Activated T-helper 1 cell treated with anti-CD3 and anti-CD28 coated beads, Interleukin-12 subunit alpha, Interleukin-12 subunit beta, Interleukin-2, Interleukin-4 antibody, amounts not matched to agents 30 ng/mL and 10 ng/mL and 1 ng/mL, durations not matched to agents 14 hours and 24 hours and 36 hours (primary cell): ENCODE measurements around the gene TWIST1. TPM values are rescaled to one million over a fixed set of nuclear protein-coding genes. Genes with fewer than 3 reads are reported as not detected.
A peak's percentile ranks its signal among the peaks of the same experiment; 100 is the strongest.

Experiments used
- DNase-seq: peaks from one replicate; pipeline ENCODE4 v3.0.0; 2021; ENCODE audit warnings: low spot score
- H3K27ac Mint-ChIP-seq: one replicate; pipeline ENCODE4 v1.8.0; 2021; ENCODE audit warnings: mild to moderate bottlenecking, mixed read lengths
- H3K27me3 Mint-ChIP-seq: one replicate; pipeline ENCODE4 v1.8.0; 2022; ENCODE audit warnings: mild to moderate bottlenecking, moderate library complexity, mixed read lengths; ENCODE audit not compliant: insufficient read depth
- H3K36me3 Mint-ChIP-seq: one replicate; pipeline ENCODE4 v1.8.0; 2021; ENCODE audit warnings: low read depth, mixed read lengths
- H3K4me1 Mint-ChIP-seq: one replicate; pipeline ENCODE4 v1.8.0; 2021; ENCODE audit warnings: low read depth, mixed read lengths
- H3K4me3 Mint-ChIP-seq: one replicate; pipeline ENCODE4 v1.8.0; 2021; ENCODE audit warnings: mild to moderate bottlenecking, moderate library complexity, mixed read lengths
- H3K9me3 Mint-ChIP-seq: one replicate; pipeline ENCODE4 v1.8.0; 2021; ENCODE audit warnings: mixed read lengths
- intact Hi-C: fragments of 100-400 bp; cut with micrococcal nuclease; formaldehyde crosslinking; loops from one replicate; pipeline ENCODE4 v1.15.1; 2024
- total RNA-seq: library from RNA; stranded (reverse); gene quantifications from 2 replicates; pipeline ENCODE4 v1.2.3, GENCODE V29; 2022

Gene TWIST1
- total RNA-seq, 1 donor from 2014 or later, result 8.1 TPM

DNA sequence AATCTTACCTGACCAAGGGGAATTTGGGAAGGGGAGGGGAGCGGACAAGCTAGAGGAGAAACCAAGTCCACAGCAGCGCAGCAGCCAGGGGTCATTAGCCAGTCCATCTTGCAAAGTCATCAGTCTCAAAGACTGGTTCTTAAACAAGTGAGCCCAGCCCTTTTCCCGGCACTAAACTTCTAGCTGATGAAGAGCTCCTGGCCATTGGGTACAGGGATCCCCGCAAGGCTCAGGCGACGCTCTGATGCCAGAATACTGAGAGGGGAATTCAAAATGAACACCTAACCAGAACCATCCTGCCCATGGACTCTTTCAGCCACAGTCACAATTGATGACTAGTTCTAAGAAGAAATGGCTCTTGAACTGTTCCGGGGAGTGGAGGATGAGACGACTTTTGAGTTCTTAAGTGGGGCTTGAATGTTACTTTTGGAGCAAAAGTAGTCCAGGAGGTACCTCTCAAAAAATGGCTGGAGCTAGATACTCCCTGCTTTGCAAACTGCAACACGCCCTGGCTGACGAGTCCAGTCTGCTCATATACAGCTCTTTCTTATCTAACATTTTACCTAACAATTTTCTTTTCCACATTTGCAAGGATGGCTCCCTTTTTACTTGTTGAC lies 2.5 kb upstream of the TWIST1 start:
- intact Hi-C loops, result loop anchor here (2.0 to 10.0 kb wide), 4 partner anchors 13 to 547 kb away; no protein-coding TSS in a partner anchor
- DNase-seq, result no peak
- no peak overlapping the region for H3K27ac Mint-ChIP-seq
- no peaks in the 10 kb centered on the region for H3K4me1 Mint-ChIP-seq
- H3K4me3 Mint-ChIP-seq, result no peak overlapping the region
- H3K36me3 Mint-ChIP-seq, result no peaks in the 10 kb centered on the region
- H3K27me3 Mint-ChIP-seq, result peaks cover 49% of the 10 kb centered on the region
- H3K9me3 Mint-ChIP-seq, result no peaks in the 10 kb centered on the region

DNA sequence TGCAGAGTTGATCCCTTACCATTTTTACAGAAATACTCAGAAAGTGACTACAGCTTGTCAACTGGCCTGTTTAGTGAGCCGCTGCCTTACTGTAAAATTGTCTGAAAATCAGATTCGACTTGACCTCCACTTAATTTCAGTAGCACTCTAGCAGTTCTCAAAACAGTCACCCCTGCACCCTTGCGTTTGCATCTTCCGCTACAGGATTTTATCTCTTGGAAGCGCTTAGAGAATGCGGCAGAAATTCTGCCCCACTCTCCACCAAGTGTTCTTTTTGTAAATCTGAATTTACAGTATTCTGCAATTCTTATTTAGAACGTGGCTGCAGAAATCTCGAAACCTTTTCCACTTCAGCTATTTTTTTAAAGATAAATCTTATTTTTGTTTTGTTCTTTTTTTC lies 1.9 kb upstream of the TWIST1 start:
- H3K27me3 Mint-ChIP-seq, result peaks cover 53% of the 10 kb centered on the region
- DNase-seq, result no peak
- intact Hi-C loops, result loop anchor here (5.0 to 10.0 kb wide), 2 partner anchors 262 to 375 kb away; no protein-coding TSS in a partner anchor
- H3K4me3 Mint-ChIP-seq, result no peak overlapping the region
- no peak overlapping the region for H3K27ac Mint-ChIP-seq
- H3K9me3 Mint-ChIP-seq, result no peaks in the 10 kb centered on the region
- H3K36me3 Mint-ChIP-seq, result no peaks in the 10 kb centered on the region
- H3K4me1 Mint-ChIP-seq, result no peaks in the 10 kb centered on the region

DNA sequence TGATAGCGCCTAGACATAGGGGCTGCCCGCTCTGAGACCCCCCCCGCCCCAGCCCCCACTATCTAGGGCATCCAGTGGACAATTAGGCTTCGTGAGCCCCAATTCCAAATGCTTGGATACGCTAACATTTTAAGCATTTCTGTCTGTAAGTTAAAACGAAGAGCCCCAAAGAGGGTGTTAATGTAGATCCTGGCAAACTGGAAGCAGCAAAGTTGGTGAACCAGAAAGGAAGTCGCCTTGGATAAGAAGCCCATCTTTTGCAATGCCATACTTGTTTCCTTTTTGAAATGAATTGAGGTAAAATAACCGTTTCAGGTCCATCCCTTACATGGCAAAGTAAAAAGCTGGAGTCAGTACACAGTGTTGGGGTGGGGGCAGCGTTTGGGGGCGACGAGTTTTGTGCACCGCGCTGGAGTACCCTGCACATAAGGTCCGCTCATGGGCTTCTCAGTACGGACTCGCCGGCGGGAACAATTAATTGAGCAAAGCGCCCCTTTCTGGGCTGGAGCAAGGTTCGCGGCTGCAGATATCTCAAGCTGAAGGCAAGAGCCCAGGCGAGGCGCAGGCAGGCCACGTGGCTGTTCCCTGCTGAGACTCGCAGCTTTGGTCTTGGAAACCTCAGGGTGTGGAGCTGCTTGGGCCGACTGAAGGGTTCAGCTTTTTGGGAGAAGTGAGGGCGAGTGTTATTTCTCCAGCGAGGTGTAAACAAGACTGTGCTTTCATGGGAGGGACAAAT lies 1.4 kb upstream of the TWIST1 start:
- no peak overlapping the region for H3K4me3 Mint-ChIP-seq
- H3K9me3 Mint-ChIP-seq, result no peaks in the 10 kb centered on the region
- intact Hi-C loops, result loop anchor here (5.0 to 10.0 kb wide), 2 partner anchors 262 to 374 kb away; no protein-coding TSS in a partner anchor
- no peaks in the 10 kb centered on the region for H3K4me1 Mint-ChIP-seq
- peaks cover 57% of the 10 kb centered on the region for H3K27me3 Mint-ChIP-seq
- no peaks in the 10 kb centered on the region for H3K36me3 Mint-ChIP-seq
- H3K27ac Mint-ChIP-seq, result no peak overlapping the region
- no peak for DNase-seq

DNA sequence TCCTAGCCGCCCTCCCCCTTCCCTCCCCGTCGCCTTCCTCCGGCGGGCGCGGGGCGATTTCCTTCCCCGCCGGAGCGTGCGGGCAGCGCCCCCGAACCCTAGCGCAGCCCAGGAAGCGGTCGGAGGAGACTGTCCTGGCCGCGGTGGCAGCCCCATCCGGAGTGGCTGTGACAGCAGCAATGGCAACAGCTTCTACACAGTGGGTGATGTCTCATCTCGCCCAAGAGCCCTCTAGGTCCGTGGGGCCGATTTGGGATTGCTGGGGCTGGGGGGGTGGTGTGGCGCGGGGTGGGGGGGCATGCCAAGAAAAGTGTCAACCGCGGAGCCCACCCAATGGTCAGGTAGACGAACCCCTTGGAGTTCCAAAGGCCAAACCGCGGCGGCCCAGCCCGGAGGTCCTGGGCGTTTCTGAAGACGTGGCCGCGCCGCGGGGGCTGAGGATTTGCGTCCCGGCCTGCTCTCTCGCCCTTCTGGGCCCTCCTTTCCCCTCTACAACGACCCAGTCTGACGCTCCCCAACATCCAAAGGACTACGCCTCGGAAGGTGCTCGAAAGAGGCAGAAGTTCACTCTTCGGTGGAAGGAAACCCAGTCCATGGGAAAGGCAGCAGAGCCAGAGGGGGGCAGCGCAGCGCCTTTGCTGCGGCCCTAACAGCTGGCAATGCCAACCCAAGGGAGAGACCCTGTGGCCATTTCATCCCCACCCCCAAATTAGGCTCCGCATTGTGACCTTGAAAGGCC lies 603 bp upstream of the TWIST1 start:
- intact Hi-C loops, result loop anchor here (1.0 to 10.0 kb wide), 3 partner anchors 27 to 373 kb away; partner anchors contain the start of gene FERD3L
- Mint-ChIP-seq H3K27me3 (peaks cover 62% of the 10 kb centered on the region), H3K4me1 (no peaks in the 10 kb centered on the region), H3K27ac (no peak overlapping the region), H3K36me3 (no peaks in the 10 kb centered on the region), H3K9me3 (no peaks in the 10 kb centered on the region), H3K4me3 (peak overlapping the region; percentile 71)
- no peak for DNase-seq

DNA sequence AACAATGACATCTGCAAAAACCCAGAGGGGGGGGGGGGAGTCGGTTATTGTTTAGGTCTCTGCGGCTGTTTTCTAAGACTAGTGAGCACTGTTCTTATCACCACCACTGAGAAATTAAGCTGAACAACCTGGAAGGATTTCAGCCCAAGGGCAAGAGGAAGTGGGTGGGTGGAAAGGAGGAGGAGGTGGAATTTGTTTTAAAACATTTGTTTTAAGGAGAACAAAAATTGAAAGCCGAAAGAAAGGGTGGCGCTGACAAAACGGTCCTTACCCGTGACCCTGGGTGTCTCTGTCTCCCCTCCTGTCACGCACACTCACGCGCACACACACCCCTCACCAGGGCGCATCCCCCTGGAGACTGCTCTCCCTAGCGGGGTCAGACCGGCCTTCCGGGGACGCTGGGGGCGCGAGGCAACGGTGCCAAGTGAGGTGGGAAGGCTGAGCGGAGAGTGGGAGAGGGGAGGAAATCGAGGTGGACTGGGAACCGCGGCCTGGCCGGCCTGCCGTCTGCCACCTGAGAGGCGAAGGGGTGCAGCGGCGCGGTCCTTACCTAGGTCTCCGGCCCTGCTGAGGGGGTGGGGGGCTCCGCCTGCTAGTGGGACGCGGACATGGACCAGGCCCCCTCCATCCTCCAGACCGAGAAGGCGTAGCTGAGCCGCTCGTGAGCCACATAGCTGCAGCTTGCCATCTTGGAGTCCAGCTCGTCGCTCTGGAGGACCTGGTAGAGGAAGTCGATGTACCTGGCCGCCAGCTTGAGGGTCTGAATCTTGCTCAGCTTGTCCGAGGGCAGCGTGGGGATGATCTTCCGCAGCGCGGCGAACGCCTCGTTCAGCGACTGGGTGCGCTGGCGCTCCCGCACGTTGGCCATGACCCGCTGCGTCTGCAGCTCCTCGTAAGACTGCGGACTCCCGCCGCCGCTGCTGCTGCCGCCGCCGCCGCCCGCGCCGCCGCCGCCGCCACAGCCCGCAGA lies 1.0 kb downstream of the TWIST1 start:
- Mint-ChIP-seq H3K27me3 (peaks cover 68% of the 10 kb centered on the region), H3K4me3 (peak overlapping the region; percentile 64), H3K27ac (peak overlapping the region; percentile 64), H3K9me3 (no peaks in the 10 kb centered on the region), H3K36me3 (no peaks in the 10 kb centered on the region), H3K4me1 (no peaks in the 10 kb centered on the region)
- DNase-seq, result no peak
- intact Hi-C loops, result loop anchor here (1.0 to 10.0 kb wide), 4 partner anchors 9 to 372 kb away; partner anchors contain the start of gene FERD3L

DNA sequence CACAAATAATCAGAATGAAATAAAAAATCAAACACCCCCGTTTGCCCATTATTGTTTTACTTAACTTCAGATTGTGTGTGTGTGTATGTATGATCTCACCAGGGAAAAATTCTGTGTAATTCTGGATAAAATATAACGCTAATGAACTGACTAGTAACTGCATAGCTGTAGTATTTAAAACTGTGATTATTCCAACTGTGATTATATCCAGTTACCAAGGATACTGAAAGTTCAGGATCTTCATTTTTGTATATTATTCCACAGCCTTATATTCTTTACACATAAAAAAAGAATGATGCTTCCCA lies 2.9 kb downstream of the TWIST1 start:
- H3K9me3 Mint-ChIP-seq, result no peaks in the 10 kb centered on the region
- H3K36me3 Mint-ChIP-seq, result no peaks in the 10 kb centered on the region
- no peak for DNase-seq
- H3K4me3 Mint-ChIP-seq, result no peak overlapping the region
- no peak overlapping the region for H3K27ac Mint-ChIP-seq
- H3K4me1 Mint-ChIP-seq, result no peaks in the 10 kb centered on the region
- peaks cover 71% of the 10 kb centered on the region for H3K27me3 Mint-ChIP-seq
- intact Hi-C loops, result loop anchor here (5.0 to 10.0 kb wide), 2 partner anchors 370 to 1673 kb away; partner anchors contain the start of gene SP8

DNA sequence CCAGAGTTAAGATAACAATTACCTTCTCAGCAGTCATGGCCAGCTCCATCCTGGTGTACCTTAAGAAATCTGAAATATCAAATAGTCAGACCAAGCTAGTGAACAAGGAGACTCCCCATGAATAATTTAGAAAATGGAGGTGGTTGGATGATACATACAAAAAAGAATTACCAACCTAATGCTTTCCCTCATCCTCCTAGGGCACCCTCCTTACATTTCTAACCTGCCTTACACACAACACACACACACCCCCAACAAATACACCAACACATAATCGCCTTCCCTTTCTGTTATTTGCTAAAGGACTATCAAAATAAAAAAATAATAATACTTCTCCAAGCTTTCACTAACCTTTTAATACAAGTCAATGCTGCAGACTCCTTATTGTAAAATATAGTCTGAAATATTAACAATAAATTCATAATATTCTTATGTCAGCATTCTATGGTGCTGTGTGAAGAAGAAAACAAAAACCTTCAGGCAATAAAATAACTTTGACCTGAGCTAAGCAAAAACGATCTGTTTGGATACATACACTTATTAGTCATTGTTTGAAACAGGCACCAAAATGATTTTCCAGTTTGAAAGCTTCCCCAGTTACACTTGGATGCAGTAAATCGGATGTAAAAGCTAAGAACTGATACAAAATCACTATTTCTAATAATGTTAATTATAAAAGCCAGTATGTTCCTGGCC lies 3.4 kb downstream of the TWIST1 start:
- Mint-ChIP-seq H3K9me3 (peaks cover under 1% of the 10 kb centered on the region), H3K27me3 (peaks cover 71% of the 10 kb centered on the region), H3K4me1 (no peaks in the 10 kb centered on the region), H3K27ac (no peak overlapping the region), H3K4me3 (no peak overlapping the region), H3K36me3 (no peaks in the 10 kb centered on the region)
- intact Hi-C loops, result loop anchor here (5.0 to 10.0 kb wide), 2 partner anchors 369 to 1673 kb away; partner anchors contain the start of gene SP8
- no peak for DNase-seq

DNA sequence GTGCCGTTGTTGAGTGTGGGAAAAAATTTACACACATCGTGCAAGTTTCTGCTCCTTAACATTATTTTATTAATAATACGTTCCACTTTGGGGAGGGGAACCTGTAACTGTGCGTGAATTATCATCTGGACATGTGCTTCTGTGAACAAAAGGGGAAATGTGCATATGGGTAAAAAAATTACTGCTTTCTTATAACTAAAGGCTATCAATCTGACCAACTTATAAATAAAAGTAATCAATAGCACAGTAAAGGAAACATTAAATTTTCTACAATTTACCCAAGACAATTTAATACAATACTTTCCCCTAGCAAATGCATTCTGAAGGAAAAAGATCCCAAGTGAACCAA lies 4.5 kb downstream of the TWIST1 start:
- H3K9me3 Mint-ChIP-seq, result peaks cover 3% of the 10 kb centered on the region
- no peak overlapping the region for H3K27ac Mint-ChIP-seq
- no peak overlapping the region for H3K4me3 Mint-ChIP-seq
- DNase-seq, result no peak
- intact Hi-C loops, result loop anchor here (5.0 to 10.0 kb wide), 2 partner anchors 368 to 1674 kb away; partner anchors contain the start of gene SP8
- H3K27me3 Mint-ChIP-seq, result peaks cover 72% of the 10 kb centered on the region
- no peaks in the 10 kb centered on the region for H3K36me3 Mint-ChIP-seq
- H3K4me1 Mint-ChIP-seq, result no peaks in the 10 kb centered on the region

DNA sequence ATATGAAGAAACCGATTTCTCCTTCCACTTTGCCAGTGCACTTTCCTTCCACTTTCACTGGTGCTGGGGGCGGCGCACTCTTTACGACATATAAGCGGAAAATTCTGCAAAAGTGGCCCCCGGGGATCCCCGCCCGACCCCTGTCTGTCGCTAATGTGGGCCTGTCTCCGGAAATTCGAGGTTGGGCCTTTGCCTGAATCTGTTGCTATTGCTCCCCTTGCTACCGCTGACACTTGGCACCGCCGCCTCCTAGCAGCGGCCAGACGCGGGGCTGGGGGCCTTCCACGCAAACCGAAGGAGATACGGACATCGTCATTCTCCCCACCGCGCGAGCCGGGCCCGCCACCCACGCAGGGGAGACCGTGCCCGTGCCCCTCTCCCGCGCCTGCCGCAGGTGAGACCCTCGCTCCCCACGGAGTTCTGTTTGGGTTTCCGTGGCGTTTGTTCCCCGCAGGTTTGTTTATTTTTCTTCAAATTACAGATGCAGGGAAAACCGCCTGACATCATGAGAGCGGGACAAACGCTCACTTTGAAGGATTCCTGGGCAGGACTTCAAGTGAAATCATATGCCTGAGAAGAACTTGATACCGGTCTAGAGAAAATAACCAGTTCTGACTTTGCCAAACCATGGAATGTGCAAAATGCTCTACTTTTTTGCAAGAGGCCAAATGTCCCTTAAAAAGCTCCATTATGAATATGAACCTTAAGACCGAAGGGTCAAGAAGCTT lies 5.0 kb downstream of the TWIST1 start:
- DNase-seq, result no peak
- Mint-ChIP-seq H3K27ac (no peak overlapping the region), H3K4me1 (no peaks in the 10 kb centered on the region), H3K27me3 (peaks cover 77% of the 10 kb centered on the region), H3K4me3 (no peak overlapping the region), H3K36me3 (no peaks in the 10 kb centered on the region), H3K9me3 (peaks cover 3% of the 10 kb centered on the region)
- intact Hi-C loops, result loop anchor here (5.0 to 10.0 kb wide), 2 partner anchors 368 to 1675 kb away; partner anchors contain the start of gene SP8

DNA sequence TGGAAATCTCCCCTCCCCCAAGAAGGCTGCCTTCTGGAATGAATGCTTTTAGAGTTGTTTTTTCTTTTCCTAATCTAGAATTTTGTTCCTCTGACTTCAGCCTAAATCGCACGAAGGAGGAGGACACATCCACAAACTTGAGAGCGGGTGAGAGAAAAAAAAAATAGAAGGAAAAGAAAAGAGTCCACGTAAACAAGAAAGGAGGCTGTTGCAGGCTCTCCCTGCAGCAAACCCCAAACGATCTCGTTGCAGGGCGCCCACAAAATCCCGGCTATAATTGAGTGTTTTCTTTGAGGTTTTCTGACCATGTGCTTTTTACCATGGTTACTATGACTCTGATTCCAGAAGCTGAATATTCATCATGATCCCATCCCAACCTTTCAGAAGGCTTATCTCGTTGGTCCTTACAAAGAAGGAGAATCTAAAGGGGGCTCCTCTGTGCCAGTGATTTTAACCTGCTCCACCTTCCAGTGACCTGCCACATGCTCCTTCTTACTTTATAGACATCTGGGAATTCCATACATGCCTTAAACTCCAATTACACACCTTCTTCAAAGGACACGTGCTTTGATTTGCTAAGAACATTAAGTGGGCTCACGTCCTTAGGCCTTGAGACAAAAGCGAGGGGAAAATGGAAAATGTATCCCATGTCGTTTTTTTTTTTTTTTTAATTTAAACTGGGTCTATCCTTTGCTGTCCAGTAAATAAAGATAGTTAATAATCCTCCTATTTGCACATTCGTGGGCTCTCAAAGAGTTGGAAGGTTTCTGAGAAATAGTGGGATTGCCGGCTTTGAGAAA lies 5.8 kb downstream of the TWIST1 start:
- Mint-ChIP-seq H3K27me3 (peaks cover 85% of the 10 kb centered on the region), H3K4me3 (no peak overlapping the region), H3K36me3 (no peaks in the 10 kb centered on the region), H3K9me3 (peaks cover 3% of the 10 kb centered on the region), H3K27ac (no peak overlapping the region), H3K4me1 (no peaks in the 10 kb centered on the region)
- no peak for DNase-seq
- intact Hi-C loops, result loop anchor here (5.0 to 10.0 kb wide), 2 partner anchors 367 to 1676 kb away; partner anchors contain the start of gene SP8
